ENCODE results near the gene CPE.

DNA sequence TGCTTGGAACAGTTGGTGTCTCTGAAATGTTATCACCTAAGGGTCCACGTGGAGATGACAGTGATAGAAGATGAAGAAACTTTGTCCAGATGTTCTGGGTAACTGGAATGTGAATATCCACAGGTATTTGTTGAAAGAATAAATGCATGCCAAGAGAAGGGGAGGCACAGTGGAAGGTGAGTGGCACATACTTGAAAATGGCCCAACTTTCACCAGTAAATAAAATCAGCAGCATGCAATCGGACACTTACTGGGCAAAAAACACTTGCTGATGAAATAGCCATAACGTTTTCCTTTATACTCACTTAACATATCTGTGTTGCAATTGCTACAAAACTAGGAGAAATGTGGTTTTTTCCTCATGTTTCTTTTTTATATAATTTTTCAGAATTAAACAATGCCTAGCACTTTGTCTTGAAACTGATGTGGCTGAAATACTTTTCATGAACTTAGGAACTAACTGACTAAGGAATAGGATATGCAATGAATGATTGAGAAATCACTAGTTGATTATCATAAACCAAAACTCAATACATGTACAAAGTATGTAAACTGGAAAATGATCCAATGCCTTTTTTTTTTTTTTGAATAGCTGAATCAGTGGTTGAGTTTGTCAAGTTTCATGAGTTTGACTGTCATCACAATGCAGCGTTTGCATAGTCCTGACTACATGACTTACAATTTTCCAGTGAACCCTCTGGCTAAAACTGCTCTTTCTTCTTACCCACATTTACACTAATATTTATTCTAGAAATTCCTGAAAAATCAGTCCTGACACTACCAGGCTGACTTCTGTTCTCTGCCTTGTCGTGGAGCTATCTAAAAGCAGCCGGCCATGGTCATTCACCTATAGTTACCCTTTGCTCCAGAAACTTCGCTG, 127.4 kb downstream of the CPE start:
- TF ChIP-seq POLR2A (IDR thresholded peaks at IDR 0.05) = no peak
- TF ChIP-seq, protein P1, sequence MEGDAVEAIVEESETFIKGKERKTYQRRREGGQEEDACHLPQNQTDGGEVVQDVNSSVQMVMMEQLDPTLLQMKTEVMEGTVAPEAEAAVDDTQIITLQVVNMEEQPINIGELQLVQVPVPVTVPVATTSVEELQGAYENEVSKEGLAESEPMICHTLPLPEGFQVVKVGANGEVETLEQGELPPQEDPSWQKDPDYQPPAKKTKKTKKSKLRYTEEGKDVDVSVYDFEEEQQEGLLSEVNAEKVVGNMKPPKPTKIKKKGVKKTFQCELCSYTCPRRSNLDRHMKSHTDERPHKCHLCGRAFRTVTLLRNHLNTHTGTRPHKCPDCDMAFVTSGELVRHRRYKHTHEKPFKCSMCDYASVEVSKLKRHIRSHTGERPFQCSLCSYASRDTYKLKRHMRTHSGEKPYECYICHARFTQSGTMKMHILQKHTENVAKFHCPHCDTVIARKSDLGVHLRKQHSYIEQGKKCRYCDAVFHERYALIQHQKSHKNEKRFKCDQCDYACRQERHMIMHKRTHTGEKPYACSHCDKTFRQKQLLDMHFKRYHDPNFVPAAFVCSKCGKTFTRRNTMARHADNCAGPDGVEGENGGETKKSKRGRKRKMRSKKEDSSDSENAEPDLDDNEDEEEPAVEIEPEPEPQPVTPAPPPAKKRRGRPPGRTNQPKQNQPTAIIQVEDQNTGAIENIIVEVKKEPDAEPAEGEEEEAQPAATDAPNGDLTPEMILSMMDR (IDR thresholded peaks at IDR 0.05) = no peak

Measured in lower leg skin (tissue), 3 donors.